Measurements from ENCODE around the gene IKZF2.

The IKZF2 gene

DNA sequence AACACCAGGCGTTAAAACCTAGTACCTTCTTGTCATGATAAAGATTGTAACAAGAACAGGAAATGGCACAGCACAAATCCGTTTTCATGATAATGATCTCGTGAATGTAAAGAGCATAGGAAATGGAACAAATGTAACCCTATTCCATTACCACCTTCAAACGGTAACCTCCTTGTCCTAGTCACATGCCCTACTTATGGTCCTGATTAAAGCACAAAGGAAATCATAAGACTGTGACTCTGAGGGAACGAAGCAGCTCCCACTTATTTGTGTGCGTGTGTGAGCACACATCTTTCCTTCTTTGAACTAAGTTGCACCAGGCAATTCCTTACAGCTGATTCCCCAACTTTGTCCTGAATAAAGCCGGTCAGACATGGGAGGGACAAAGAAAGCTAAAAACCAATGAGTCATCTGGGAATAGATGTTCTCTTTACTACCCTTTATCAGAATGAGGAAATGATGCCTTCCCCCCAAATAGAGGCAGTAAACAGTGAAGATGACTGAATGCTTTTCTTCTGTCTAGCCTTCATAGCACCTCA, 192.6 kb downstream of the IKZF2 start:
- Mint-ChIP-seq H3K4me3 (no peak overlapping the region), H3K27me3 (ENCODE audit: low read depth) (no peaks in the 10 kb centered on the region), H3K9me3 (no peaks in the 10 kb centered on the region), H3K4me1 (no peaks in the 10 kb centered on the region), H3K27ac (no peak overlapping the region), H3K36me3 (ENCODE audit: low read depth) (no peaks in the 10 kb centered on the region)
- TF ChIP-seq, protein P1, sequence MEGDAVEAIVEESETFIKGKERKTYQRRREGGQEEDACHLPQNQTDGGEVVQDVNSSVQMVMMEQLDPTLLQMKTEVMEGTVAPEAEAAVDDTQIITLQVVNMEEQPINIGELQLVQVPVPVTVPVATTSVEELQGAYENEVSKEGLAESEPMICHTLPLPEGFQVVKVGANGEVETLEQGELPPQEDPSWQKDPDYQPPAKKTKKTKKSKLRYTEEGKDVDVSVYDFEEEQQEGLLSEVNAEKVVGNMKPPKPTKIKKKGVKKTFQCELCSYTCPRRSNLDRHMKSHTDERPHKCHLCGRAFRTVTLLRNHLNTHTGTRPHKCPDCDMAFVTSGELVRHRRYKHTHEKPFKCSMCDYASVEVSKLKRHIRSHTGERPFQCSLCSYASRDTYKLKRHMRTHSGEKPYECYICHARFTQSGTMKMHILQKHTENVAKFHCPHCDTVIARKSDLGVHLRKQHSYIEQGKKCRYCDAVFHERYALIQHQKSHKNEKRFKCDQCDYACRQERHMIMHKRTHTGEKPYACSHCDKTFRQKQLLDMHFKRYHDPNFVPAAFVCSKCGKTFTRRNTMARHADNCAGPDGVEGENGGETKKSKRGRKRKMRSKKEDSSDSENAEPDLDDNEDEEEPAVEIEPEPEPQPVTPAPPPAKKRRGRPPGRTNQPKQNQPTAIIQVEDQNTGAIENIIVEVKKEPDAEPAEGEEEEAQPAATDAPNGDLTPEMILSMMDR (IDR thresholded peaks at IDR 0.05; ENCODE audit: unreplicated experiment in 3 of 3) = no peak

DNA sequence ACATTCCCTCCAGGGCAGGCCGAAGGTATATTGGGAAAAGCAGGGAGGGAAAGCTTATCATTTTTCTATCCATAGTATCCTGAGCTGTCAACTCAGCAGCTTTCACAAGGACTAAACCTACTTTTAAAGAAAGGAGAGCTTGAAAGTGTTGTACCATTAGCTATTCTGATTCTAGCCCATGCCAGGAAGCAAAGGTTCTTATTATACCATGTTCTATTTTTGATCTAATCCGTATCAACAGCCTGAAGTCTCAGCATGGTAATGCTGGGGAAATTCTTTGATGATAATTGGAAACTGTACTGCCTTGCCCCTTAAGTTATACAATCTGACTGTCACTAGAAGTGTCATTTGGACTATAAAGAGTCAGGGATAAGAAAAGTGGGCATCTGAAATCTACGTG, 193.3 kb downstream of the IKZF2 start:
- H3K27me3 Mint-ChIP-seq (ENCODE audit: low read depth) = no peaks in the 10 kb centered on the region
- TF ChIP-seq, protein P1 (IDR thresholded peaks at IDR 0.05; ENCODE audit: unreplicated experiment in 3 of 3) = no peak
- H3K36me3 Mint-ChIP-seq (ENCODE audit: low read depth) = no peaks in the 10 kb centered on the region

DNA sequence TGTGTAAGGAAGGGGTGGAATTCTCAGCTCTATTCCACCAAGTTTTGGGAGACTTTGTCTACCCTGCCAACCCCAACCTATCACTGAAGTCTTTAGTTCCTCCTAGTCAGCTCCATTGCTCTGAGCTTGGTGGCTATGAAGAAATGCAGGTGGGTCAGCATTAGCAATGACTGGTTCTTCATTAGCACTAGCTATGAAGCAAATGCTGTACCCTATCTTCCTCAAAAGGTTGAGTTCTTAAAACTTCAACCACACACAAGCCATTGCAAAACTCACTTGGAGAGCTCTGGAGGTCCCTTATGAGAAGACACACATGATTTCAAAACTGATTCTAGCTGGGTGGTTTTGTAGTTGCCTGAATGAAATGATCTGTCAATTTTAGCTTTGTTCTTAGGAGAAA, 193.8 kb downstream of the IKZF2 start:
- Mint-ChIP-seq H3K27me3 (ENCODE audit: low read depth) (no peaks in the 10 kb centered on the region), H3K36me3 (ENCODE audit: low read depth) (no peaks in the 10 kb centered on the region), H3K27ac (no peak overlapping the region), H3K4me1 (no peaks in the 10 kb centered on the region), H3K4me3 (no peak overlapping the region), H3K9me3 (no peaks in the 10 kb centered on the region)
- TF ChIP-seq, protein P1 (IDR thresholded peaks at IDR 0.05; ENCODE audit: unreplicated experiment in 3 of 3) = no peak

More for the DNA sequence above, 193.3 kb downstream of the IKZF2 start:
- Mint-ChIP-seq H3K9me3 (no peaks in the 10 kb centered on the region), H3K4me3 (no peak overlapping the region), H3K4me1 (no peaks in the 10 kb centered on the region), H3K27ac (no peak overlapping the region)

DNA sequence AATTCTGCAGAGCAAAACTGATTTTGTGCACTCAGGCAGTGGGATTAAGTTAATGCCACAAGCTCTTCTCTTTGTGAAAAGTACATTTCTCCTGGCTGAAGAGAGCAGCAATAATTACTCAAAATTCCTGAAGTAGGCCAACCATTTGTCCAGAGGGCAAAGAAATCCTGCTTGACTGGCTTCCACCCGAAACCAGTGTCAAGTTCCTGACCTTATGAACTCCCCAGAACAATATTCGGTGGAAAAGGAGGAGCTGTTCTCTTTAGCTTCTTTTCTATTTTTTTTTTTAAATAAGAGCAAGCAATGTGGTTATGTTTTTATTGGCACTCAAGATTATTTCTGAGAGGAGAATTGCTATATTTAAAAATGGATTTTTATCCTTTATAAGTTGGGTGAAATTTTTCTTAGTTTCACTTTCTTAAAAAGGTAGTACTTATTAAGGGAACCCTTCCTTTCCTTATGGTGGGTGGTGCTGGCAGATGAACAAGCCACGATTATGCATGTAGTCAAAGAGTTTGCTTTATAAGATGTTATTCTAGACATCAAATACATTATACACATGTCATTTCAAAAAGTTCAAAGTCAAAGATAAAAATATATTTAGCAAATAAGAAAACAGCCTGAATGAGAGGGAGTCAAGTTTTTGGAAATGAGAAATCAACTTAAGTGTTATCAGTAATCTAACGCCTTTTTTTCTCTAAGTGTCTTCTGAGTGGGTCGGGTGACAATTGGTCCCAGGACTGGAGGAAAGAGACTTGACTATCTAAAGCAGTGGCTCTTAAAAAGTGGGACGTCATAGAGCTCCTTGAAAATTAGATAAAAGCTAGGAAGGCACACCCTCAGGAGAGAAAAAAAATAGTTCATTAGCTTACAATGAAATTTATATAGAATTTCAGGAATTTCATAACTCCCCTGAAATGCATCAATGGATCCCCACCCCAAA, 194.5 kb downstream of the IKZF2 start:
- Mint-ChIP-seq H3K4me1 (no peaks in the 10 kb centered on the region), H3K4me3 (no peak overlapping the region), H3K27me3 (ENCODE audit: low read depth) (no peaks in the 10 kb centered on the region), H3K9me3 (no peaks in the 10 kb centered on the region), H3K27ac (no peak overlapping the region), H3K36me3 (ENCODE audit: low read depth) (no peaks in the 10 kb centered on the region)
- TF ChIP-seq, protein P1 (IDR thresholded peaks at IDR 0.05; ENCODE audit: unreplicated experiment in 3 of 3) = no peak

DNA sequence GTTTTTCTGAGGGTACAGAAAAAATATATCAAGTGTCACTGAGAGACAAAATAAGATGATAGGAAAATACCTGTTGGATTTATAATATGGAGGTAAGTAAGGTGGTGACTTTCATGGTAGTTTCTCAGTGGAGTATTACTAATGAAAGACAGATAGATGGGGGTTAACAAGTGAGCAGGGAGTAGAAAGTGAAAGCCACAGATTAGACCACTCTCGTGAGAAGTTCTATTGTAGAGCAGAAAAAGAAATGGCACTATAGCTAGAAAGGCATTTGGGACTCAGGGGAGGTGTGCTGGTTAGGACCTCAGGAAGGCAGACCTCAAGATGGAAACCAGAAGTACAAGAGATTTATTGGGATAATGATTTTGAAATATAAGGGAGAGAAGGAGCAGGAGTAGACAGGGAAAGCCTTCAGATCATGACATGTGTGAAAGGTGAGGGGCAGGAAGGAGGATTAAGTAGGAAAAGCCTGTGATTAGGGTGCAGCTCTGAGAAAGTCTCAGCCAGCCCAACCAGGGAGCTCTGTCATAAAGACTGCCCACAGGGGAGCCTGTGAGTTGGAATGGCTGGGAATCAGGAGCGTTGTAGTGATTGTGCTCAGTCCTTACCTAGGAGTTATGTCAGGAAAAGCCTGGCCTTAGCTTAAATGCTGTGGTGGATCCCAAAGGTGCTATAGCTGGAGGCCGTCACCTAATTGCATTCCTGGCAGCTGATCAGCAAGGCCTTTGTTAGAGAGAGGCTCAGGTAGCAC, 198.1 kb downstream of the IKZF2 start:
- H3K36me3 Mint-ChIP-seq (ENCODE audit: low read depth) = no peaks in the 10 kb centered on the region

More for the DNA sequence above, 198.1 kb downstream of the IKZF2 start:
- TF ChIP-seq, protein P1 (IDR thresholded peaks at IDR 0.05; ENCODE audit: unreplicated experiment in 3 of 3) = no peak
- Mint-ChIP-seq H3K9me3 (no peaks in the 10 kb centered on the region), H3K4me3 (no peak overlapping the region), H3K27ac (no peak overlapping the region), H3K4me1 (no peaks in the 10 kb centered on the region), H3K27me3 (ENCODE audit: low read depth) (peaks cover 3% of the 10 kb centered on the region)

Measured in nephron (organoid).